GM12878 (cell line): ENCODE results near the gene CYS1.

Experiments
- CTCF ChIP-seq, 3 experiments: IDR thresholded peaks in 2 of 3; conservative IDR thresholded peaks in 1 of 3; 2 replicates each; pipeline ENCODE4 v1.5.1; 2011; ENCODE audit warnings: low read depth in 3 of 3, low read length in 3 of 3, mild to moderate bottlenecking in 3 of 3, control low read depth in 2 of 3, moderate library complexity in 2 of 3, inconsistent platforms in 1 of 3, mixed read lengths in 1 of 3; ENCODE audit not compliant: control insufficient read depth in 2 of 3, insufficient read depth in 1 of 3; ENCODE audit errors: extremely low read depth in 1 of 3
- NFYA ChIP-seq: IDR thresholded peaks from 2 replicates; pipeline ENCODE4 v1.6.1; 2011; ENCODE audit warnings: low read depth, mild to moderate bottlenecking, low read length, improper control_type of control experiment, borderline replicate concordance
- PAX8 ChIP-seq: fragments of 450-650 bp; IDR thresholded peaks from 2 replicates; pipeline ENCODE4 v1.6.1; 2017; ENCODE audit warnings: mild to moderate bottlenecking, moderate library complexity
- PKNOX1 ChIP-seq: fragments of 450-650 bp; IDR thresholded peaks from 2 replicates; pipeline ENCODE4 v1.6.1; 2016; ENCODE audit warnings: mild to moderate bottlenecking
- POLR2A ChIP-seq: IDR thresholded peaks from 2 replicates; pipeline ENCODE4 v1.6.1; 2011; ENCODE audit warnings: low read depth, mild to moderate bottlenecking, low read length
- RCOR1 ChIP-seq: conservative IDR thresholded peaks from 2 replicates; pipeline ENCODE4 v1.6.1; 2012; ENCODE audit warnings: low read depth, low read length, improper control_type of control experiment
- ZNF274 ChIP-seq: IDR thresholded peaks from one replicate; pipeline ENCODE4 v1.8.0; 2011; ENCODE audit not compliant: insufficient read length, insufficient read depth

DNA sequence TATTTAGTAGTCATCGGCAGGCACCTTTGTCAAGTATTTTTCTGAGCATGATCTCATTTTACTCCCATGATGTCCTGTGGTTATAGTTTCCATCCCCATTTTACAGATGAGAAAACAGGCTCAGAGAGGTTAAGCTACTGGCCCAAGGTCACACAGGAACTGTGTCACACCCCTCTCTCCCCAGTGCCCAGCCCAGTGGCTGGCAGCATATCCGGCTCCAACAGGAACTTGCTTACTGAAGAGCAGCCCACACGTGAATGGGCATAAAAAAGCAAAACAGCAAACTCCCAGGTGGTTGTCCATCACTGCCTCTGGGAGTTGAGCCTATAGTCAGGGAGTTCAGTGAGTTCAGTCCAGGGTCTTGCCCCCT lies 45.2 kb downstream of the CYS1 start:
- TF ChIP-seq PAX8 (no peak), PKNOX1 (no peak), NFYA (no peak), ZNF274 (no peak), POLR2A (no peak), CTCF (IDR thresholded peaks at IDR 0.05 in 2 of 3, conservative IDR thresholded peaks at IDR 0.05 in 1 of 3; ENCODE audit: control insufficient read depth in 2 of 3, extremely low read depth in 1 of 3, insufficient read depth in 1 of 3, low read depth in 3 of 3, low read length in 3 of 3) (no peak), RCOR1 (no peak)
